WI38 (cell line): ENCODE results near the gene ADAMTS18.

Source experiments
- H3K4me3 ChIP-seq: 2 replicates; pipeline ENCODE4 v1.5.1; 2011; ENCODE audit warnings: low read depth, mild to moderate bottlenecking, control low read depth, low read length
- TF ChIP-seq, protein P1 (sequence below): IDR thresholded peaks from 2 replicates; pipeline ENCODE4 v1.5.1; 2012; ENCODE audit warnings: low read depth, mild to moderate bottlenecking, control low read depth, low read length

The ADAMTS18 gene

DNA sequence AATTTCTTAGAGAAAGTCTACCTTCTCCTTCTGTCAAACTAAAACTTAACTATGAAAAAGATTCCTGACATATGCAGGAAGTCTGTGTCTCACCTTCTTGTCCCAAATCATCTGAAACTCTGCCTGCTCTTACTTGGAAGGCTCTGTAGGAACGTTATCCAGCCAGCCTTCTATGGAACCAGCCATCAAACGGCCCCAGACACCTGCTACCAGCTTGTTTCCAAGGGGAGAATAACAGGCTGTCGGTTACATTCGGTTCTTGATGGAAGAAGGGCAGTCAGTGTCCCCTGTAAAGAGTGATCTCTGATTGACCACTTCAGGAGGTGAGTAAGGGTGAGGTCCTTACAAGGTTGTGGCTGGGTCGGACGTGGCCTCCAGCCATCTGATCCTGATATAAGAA lies 1.7 kb downstream of the ADAMTS18 start:
- TF ChIP-seq, protein P1, sequence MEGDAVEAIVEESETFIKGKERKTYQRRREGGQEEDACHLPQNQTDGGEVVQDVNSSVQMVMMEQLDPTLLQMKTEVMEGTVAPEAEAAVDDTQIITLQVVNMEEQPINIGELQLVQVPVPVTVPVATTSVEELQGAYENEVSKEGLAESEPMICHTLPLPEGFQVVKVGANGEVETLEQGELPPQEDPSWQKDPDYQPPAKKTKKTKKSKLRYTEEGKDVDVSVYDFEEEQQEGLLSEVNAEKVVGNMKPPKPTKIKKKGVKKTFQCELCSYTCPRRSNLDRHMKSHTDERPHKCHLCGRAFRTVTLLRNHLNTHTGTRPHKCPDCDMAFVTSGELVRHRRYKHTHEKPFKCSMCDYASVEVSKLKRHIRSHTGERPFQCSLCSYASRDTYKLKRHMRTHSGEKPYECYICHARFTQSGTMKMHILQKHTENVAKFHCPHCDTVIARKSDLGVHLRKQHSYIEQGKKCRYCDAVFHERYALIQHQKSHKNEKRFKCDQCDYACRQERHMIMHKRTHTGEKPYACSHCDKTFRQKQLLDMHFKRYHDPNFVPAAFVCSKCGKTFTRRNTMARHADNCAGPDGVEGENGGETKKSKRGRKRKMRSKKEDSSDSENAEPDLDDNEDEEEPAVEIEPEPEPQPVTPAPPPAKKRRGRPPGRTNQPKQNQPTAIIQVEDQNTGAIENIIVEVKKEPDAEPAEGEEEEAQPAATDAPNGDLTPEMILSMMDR: no peak
- no peak overlapping the region for H3K4me3 ChIP-seq

GRCh38 chr16:77432264-77432663 lies 2.6 kb downstream of the ADAMTS18 start:
- TF ChIP-seq, protein P1: no peak
- H3K4me3 ChIP-seq: no peak overlapping the region

DNA sequence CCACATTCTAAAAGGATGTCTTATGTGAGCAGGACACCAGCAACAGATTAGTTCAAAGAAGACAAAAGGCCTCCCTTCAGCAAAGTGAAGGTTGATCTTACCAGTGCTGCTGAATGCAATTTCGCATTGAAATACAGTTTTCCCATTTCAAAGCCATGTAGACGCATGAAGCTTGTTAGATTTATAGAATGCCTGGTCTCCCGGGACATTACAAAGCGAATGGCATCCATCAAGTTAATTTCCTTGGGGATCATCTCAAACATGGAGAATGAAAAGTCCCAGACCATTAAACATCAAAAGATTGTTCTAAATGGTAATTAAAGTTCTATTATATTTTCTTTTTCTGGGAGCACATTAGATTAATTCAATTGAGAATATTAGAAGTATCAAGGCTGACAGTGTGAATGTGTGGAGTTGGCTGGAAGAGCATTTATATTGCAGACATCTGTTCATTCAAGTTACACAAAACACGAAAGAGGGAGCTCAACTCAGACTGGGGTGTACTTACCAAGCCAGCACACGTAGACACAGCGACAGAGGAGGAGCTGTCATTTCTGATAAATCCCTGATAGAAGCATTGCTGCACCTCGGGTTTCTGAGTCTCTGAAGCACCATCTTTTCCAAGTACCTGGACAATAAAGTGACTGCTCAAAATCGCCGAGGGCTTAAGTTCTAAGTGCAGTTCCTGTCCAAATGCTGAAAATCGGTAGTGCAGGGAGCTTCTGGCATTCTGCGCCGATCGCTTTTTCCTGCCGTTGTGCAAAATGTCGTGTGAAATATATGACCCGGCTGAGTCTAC lies 3.8 kb downstream of the ADAMTS18 start:
- H3K4me3 ChIP-seq: no peak overlapping the region
- TF ChIP-seq, protein P1: no peak

DNA sequence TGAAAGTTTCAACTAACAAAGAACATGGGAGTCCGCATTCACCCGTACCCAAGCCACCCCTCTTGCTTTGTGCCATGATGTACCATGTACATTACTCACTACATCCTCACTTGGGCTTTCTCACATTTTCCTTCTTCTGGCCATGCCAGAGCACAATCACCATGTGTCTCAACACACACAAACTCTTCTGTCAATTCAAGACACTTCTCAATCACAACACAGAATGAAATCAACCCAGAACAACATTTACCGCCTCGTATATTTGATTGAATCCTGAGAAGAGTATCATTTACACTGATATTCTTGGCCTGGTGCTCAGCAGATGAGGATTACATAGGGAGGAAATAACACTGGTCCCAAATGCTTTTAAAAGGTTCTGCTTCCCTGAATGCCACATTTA lies 4.5 kb downstream of the ADAMTS18 start:
- TF ChIP-seq, protein P1: no peak
- H3K4me3 ChIP-seq: no peak overlapping the region

GRCh38 chr16:77424871-77425604 lies 9.8 kb downstream of the ADAMTS18 start:
- H3K4me3 ChIP-seq: no peak overlapping the region
- TF ChIP-seq, protein P1: no peak

GRCh38 chr16:77422196-77422784 lies 12.5 kb downstream of the ADAMTS18 start:
- TF ChIP-seq, protein P1: no peak
- no peak overlapping the region for H3K4me3 ChIP-seq
